Measurements from ENCODE around the gene CRYBA2. TPM values are rescaled to one million over a fixed set of nuclear protein-coding genes. Genes with fewer than 3 reads are reported as not detected.

Gene CRYBA2
- total and polyA plus RNA-seq, 2 of the 8 experiments (the other 6 are each of a cell fraction or from before 2014, with no cell fraction given): not detected

- no peaks in the 10 kb centered on the region for H3K9me3 ChIP-seq (ENCODE audit: insufficient read depth in 2 of 2, low read depth in 1 of 2, low read length in 1 of 2)
- CTCF ChIA-PET (ENCODE audit: partially characterized antibody): interaction anchor here (0.9 to 19.5 kb wide), 12 partner anchors 9 to 168 kb away, joined by 3 to 284 read pairs (median 4); partner anchors contain the start of gene FEV
- no peak overlapping the region for H3K4ac ChIP-seq (replicated peaks; ENCODE audit: insufficient read length, low read depth, low read length)
- no peaks in the 10 kb centered on the region for H3K79me1 ChIP-seq (ENCODE audit: low read depth, low read length)
- no peak overlapping the region for H3K56ac ChIP-seq (replicated peaks; ENCODE audit: insufficient read length, low read depth, low read length)
- H2BK120ac ChIP-seq (replicated peaks; ENCODE audit: low read depth, low read length): no peak overlapping the region
- DNase-seq (ENCODE audit: low read depth in 1 of 2, low spot score in 2 of 2) (no peak), FAIRE-seq (no peak)
- no peak overlapping the region for H4K91ac ChIP-seq (replicated peaks; ENCODE audit: insufficient read length, low read length)
- no peak overlapping the region for H4K8ac ChIP-seq (ENCODE audit: extremely low read depth, insufficient read depth, low read length)
- H3K9ac ChIP-seq (replicated peaks in 1 of 4; ENCODE audit: extremely low read depth in 1 of 4, low read depth in 3 of 4, low read length in 3 of 4): no peak overlapping the region
- no peak overlapping the region for H2BK20ac ChIP-seq (ENCODE audit: low read length)
- POLR2A ChIA-PET (ENCODE audit: partially characterized antibody): interaction anchor here (1.3 kb wide), 1 partner anchor 12 kb away, joined by 4 read pairs; no protein-coding TSS in a partner anchor
- peaks cover 30 to 43% of the 10 kb centered on the region in 2 experiments for H4K20me1 ChIP-seq (replicated peaks in 1 of 2; ENCODE audit: control insufficient read depth in 1 of 2, insufficient read depth in 2 of 2, low read length in 2 of 2)
- H4K5ac ChIP-seq (ENCODE audit: insufficient read length, low read depth, low read length): no peak overlapping the region
- no peak overlapping the region for H3K14ac ChIP-seq (ENCODE audit: insufficient read length)
- no peaks in the 10 kb centered on the region for H3K79me2 ChIP-seq (ENCODE audit: control insufficient read depth in 1 of 2, insufficient read depth in 2 of 2, low read length in 2 of 2)
- H3K4me2 ChIP-seq (ENCODE audit: insufficient read depth in 1 of 2, low read depth in 2 of 2, low read length in 2 of 2): no peak overlapping the region
- H3K18ac ChIP-seq (ENCODE audit: extremely low read depth, low read length): no peak overlapping the region
- H3K4me3 ChIP-seq (ENCODE audit: extremely low read depth in 1 of 4, insufficient read depth in 2 of 4, low read depth in 3 of 4, low read length in 4 of 4): no peak overlapping the region
- no peak overlapping the region for H2BK5ac ChIP-seq (ENCODE audit: low read depth, low read length)
- peak overlapping the region; percentile 82; the same call in 1 of the 2 replicates for H2AK5ac ChIP-seq (ENCODE audit: low read depth, low read length)
- no peak overlapping the region for H2AFZ ChIP-seq (ENCODE audit: low read length)
- 38% methylated on average over 8 of the region's 9 CpGs; no CpG with 5 or more reads in 1 of the 2 experiments for WGBS, 2 experiments (ENCODE audit: extremely low coverage in 1 of 2, insufficient coverage in 1 of 2, insufficient read length in 1 of 2, insufficient replicate concordance in 2 of 2, low coverage in 1 of 2, low lambda C conversion rate in 2 of 2, missing lambda C conversion rate in 1 of 2)
- peaks cover 0 to 17% (median 6%) of the 10 kb centered on the region in 4 experiments; a peak in 6 of 7 replicates for H3K4me1 ChIP-seq (replicated peaks in 1 of 4; ENCODE audit: control insufficient read depth in 3 of 4, insufficient read depth in 4 of 4, low read length in 3 of 4)
- H3K23me2 ChIP-seq (ENCODE audit: low read depth, low read length): no peaks in the 10 kb centered on the region; the same call in 1 of the 2 replicates
- no peak overlapping the region for H3K27ac ChIP-seq (ENCODE audit: low read depth, low read length)
- peak overlapping the region; percentile 81; the same call in 1 of the 2 replicates for H2BK15ac ChIP-seq (ENCODE audit: low read length)
- H3K27me3 ChIP-seq (replicated peaks in 1 of 4; ENCODE audit: control insufficient read depth in 3 of 4, extremely low read depth in 1 of 4, insufficient read depth in 3 of 4, low read length in 3 of 4): peaks cover 98 to 100% (median 99%) of the 10 kb centered on the region in 4 experiments
- H3K36me3 ChIP-seq (ENCODE audit: control insufficient read depth in 2 of 4, insufficient read depth in 4 of 4, low read length in 3 of 4): peaks cover 0 to 6% (median 0%) of the 10 kb centered on the region in 4 experiments; a peak in 1 of 8 replicates
- no peak overlapping the region for H3K23ac ChIP-seq (ENCODE audit: insufficient read length)
- H2BK12ac ChIP-seq (ENCODE audit: low read depth, low read length): peak overlapping the region; percentile 33; the same call in 1 of the 2 replicates
- TF ChIP-seq BCL11A (IDR thresholded peaks at IDR 0.05; ENCODE audit: low read depth in 2 of 2, low read length in 2 of 2) (no peak), YY1 (IDR thresholded peaks at IDR 0.05; ENCODE audit: low read depth, low read length) (no peak), TEAD4 (IDR thresholded peaks at IDR 0.05; ENCODE audit: low read depth, low read length) (no peak), HDAC6 (IDR thresholded peaks at IDR 0.05; ENCODE audit: low read depth, low read length) (no peak), TAF1 (IDR thresholded peaks at IDR 0.05; ENCODE audit: low read depth, low read length) (no peak), RXRA (IDR thresholded peaks at IDR 0.05; ENCODE audit: insufficient read depth, low read depth, low read length) (no peak), TAF7 (optimal IDR thresholded peaks at IDR 0.05; ENCODE audit: borderline replicate concordance, low read depth, low read length) (no peak), BACH1 (IDR thresholded peaks at IDR 0.05; ENCODE audit: low read length) (no peak), SP2 (IDR thresholded peaks at IDR 0.05; ENCODE audit: low read length) (no peak), CBX5 (IDR thresholded peaks at IDR 0.05; ENCODE audit: low read depth, low read length) (no peak), USF2 (IDR thresholded peaks at IDR 0.05; ENCODE audit: low read length) (no peak), EZH2 (IDR thresholded peaks at IDR 0.05; ENCODE audit: low read depth, low read length, severe bottlenecking) (peak; percentile 20), TCF12 (IDR thresholded peaks at IDR 0.05; ENCODE audit: low read depth, low read length) (no peak)
Measured at GRCh38 chr2:218990052-218990451, 3.2 kb downstream of the CRYBA2 start.
